Mammary epithelial cell (primary cell): ENCODE results near the gene TTF2.

Source experiments
- EZH2 ChIP-seq: IDR thresholded peaks from 2 replicates; pipeline ENCODE4 v1.6.1; 2012; ENCODE audit warnings: low read length, inconsistent platforms, borderline replicate concordance
- TF ChIP-seq, protein P1 (sequence below), 2 donors: IDR thresholded peaks in 1 of 2; conservative IDR thresholded peaks in 1 of 2; 2 replicates each; pipeline ENCODE4 v1.5.1; 2011 to 2012; ENCODE audit warnings: inconsistent platforms in 2 of 2, low read length in 2 of 2, mild to moderate bottlenecking in 2 of 2, control low read depth in 1 of 2, low read depth in 1 of 2; ENCODE audit not compliant: insufficient read depth in 1 of 2; ENCODE audit errors: extremely low read depth in 1 of 2

DNA sequence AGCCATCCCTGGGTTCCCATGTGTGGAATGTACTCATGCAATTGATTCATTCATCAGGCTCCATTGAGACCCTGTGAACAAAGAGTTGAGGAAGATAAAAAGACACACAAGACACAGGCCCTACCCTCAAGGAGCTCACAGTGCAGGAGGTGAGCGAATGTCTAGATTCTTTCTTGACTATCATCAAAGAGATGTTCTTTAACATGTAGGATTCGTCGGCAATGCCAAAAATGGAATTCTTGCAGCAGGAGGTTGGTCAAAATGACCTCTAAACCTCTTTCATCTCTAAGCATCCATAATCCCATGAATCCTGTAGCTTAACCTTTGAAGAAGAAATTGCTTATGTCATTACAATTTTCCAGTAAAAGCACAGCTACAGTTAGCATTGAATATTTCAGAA lies 27.9 kb upstream of the TTF2 start:
- TF ChIP-seq EZH2: no peak
- TF ChIP-seq, protein P1, sequence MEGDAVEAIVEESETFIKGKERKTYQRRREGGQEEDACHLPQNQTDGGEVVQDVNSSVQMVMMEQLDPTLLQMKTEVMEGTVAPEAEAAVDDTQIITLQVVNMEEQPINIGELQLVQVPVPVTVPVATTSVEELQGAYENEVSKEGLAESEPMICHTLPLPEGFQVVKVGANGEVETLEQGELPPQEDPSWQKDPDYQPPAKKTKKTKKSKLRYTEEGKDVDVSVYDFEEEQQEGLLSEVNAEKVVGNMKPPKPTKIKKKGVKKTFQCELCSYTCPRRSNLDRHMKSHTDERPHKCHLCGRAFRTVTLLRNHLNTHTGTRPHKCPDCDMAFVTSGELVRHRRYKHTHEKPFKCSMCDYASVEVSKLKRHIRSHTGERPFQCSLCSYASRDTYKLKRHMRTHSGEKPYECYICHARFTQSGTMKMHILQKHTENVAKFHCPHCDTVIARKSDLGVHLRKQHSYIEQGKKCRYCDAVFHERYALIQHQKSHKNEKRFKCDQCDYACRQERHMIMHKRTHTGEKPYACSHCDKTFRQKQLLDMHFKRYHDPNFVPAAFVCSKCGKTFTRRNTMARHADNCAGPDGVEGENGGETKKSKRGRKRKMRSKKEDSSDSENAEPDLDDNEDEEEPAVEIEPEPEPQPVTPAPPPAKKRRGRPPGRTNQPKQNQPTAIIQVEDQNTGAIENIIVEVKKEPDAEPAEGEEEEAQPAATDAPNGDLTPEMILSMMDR (conservative IDR thresholded peaks at IDR 0.05 in 1 of 2, IDR thresholded peaks at IDR 0.05 in 1 of 2; ENCODE audit: extremely low read depth in 1 of 2, insufficient read depth in 1 of 2, low read depth in 1 of 2, low read length in 2 of 2): no peak
